Muscle layer of duodenum (tissue), 2 donors: ENCODE measurements around the gene PORCN.

ENCODE experiments used
- H3K27ac ChIP-seq: one replicate; pipeline ENCODE4 v1.7.0; 2013; ENCODE audit warnings: mild to moderate bottlenecking, low read length
- H3K27me3 ChIP-seq: one replicate; pipeline ENCODE4 v1.7.0; 2013; ENCODE audit warnings: low read depth, mild to moderate bottlenecking, control low read depth, low read length
- H3K36me3 ChIP-seq, 2 donors: one replicate each; pipeline ENCODE4 v1.7.0; 2013; ENCODE audit warnings: low read length in 2 of 2, control low read depth in 1 of 2, mild to moderate bottlenecking in 1 of 2; ENCODE audit not compliant: insufficient read depth in 2 of 2, control insufficient read depth in 1 of 2
- H3K4me1 ChIP-seq, 2 donors: one replicate each; pipeline ENCODE4 v1.7.0; 2013; ENCODE audit warnings: low read length in 2 of 2, mild to moderate bottlenecking in 2 of 2, control low read depth in 1 of 2, moderate library complexity in 1 of 2; ENCODE audit not compliant: insufficient read depth in 2 of 2, control insufficient read depth in 1 of 2
- H3K4me3 ChIP-seq, 2 donors: one replicate each; pipeline ENCODE4 v1.7.0; 2013; ENCODE audit warnings: low read length in 2 of 2, low read depth in 1 of 2, mild to moderate bottlenecking in 1 of 2
- H3K9me3 ChIP-seq, 2 donors: one replicate each; pipeline ENCODE4 v1.7.0; 2013; ENCODE audit warnings: low read length in 2 of 2, control low read depth in 1 of 2, mild to moderate bottlenecking in 1 of 2; ENCODE audit not compliant: control insufficient read depth in 1 of 2
- donor health status: healthy.

PORCN gene

DNA sequence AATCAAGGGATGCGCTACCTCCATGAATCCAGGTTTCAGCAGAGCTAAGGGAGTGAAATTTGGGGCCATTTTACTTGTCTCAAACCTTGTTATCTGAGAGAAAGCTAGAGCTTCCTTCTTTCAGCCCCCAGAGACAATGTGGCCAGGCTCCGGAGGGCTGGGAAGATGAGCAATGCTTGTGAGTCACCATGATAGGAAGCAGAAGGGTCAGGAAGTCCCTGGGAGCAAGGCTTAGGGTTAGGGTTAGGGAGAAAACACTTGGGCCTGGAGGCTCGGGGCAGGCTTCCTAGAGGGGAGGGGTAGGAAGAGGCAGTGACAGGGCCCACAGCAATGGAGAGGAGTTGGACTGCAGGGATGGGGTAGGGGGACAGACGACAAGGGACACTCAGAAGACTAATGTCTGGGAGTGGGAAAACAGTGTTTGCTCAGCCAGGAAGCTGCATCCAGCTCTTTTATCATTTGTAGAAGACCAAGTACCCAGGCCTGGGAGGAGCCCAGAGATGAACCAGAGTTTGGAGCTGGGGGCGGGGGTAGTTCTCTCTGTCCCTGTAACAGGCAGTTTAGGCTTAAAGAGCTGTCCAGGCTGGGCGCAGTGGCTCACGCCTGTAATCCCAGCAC, 16.4 kb upstream of the PORCN start:
- peaks cover 0 to under 1% of the 10 kb centered on the region in 2 donors for H3K36me3 ChIP-seq
- H3K27ac ChIP-seq = no peak overlapping the region
- H3K4me1 ChIP-seq = no peaks in the 10 kb centered on the region
- no peaks in the 10 kb centered on the region for H3K27me3 ChIP-seq
- no peak overlapping the region for H3K4me3 ChIP-seq
- H3K9me3 ChIP-seq = no peaks in the 10 kb centered on the region

DNA sequence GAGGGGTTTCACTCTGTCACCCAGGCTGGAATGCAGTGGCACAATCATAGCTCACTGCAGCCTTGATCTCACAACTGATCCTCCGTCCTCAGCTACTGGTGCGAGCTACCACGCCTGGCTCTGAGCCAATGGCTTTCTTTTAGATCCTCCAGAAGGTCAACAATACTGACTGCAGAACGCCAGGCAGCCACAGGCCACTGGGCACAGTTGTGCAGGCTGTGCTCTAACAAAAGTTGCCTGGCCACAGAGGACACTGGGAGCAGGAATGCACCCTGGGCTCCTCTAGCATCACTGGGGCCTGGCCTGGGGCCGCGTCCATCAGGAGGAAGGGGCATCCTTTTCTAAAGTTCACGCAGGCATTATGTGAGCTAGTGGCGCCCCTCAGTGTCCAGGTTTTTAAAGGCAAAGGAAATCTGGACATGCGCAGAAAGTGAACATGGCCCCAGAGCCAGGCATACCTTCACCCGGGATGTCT, 14.9 kb upstream of the PORCN start:
- Histone ChIP-seq H3K9me3 (no peaks in the 10 kb centered on the region), H3K4me1 (no peaks in the 10 kb centered on the region), H3K27ac (no peak overlapping the region), H3K4me3 (no peak overlapping the region), H3K27me3 (no peaks in the 10 kb centered on the region), H3K36me3 (no peaks in the 10 kb centered on the region)

DNA sequence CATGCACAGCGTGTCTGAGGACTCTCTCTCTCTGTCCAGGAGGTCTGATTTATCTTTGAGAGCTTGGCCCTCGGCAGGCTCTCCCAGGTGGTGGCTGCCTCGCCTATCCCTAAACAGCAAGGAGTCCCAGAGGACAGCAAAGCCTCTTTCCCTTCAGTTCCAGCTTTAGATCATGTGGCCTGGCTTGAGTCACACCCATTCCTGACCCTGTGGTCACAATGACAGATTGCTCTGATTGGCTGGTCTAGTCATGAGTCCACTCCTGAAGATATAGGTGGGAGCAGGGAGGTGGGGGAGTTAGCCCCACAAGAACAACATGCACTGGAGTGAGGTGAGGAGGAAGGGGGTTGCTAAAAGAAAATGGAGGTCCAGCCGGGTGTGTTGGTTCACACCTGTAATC, 12.1 kb upstream of the PORCN start:
- Histone ChIP-seq H3K4me3 (no peak overlapping the region), H3K27ac (no peak overlapping the region), H3K9me3 (no peaks in the 10 kb centered on the region), H3K4me1 (no peaks in the 10 kb centered on the region), H3K36me3 (no peaks in the 10 kb centered on the region), H3K27me3 (no peaks in the 10 kb centered on the region)

DNA sequence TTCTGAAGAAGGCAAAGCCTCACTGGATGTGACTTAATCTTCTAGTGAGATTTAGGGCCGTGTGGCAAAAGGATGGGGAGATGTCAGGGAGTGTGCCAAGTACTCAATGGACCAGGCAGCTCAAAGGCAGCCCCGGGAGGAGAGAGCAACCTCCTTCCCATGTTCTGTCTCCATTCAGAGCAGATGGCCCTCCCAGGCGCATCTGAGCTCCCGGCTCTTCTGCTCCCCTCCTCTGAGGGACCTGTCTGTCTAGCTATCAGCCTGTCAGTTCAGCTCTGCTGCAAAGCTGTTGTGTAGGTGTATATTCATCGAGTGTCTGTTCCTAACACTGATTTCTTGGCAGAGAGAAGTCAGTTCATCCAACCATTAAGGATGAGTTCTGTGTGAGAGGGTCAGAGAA, 10.9 kb upstream of the PORCN start:
- H3K27me3 ChIP-seq = no peaks in the 10 kb centered on the region
- H3K4me3 ChIP-seq = no peak overlapping the region
- no peak overlapping the region for H3K27ac ChIP-seq
- H3K36me3 ChIP-seq = no peaks in the 10 kb centered on the region
- no peaks in the 10 kb centered on the region for H3K9me3 ChIP-seq
- no peaks in the 10 kb centered on the region for H3K4me1 ChIP-seq

DNA sequence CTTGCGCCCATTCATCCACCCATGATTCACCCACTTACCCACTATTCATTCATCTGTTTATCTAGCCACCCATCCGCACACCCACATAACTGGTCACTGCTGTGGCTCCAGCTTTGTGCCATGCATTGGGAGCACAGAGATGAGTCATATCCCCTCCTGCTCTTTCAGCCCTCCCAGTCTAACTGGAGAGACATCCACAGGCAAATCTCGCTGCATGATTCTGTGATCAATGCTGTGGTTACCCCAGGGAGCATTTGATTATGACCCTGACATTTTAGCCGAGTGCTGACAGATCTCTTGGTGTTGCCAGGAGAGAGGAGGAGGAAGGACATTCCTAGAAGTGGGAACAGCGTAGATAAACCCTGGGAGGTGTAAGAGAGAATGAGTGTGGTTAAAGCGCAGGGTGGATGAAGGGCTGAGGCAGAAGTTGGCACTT, 10.4 kb upstream of the PORCN start:
- H3K27ac ChIP-seq = no peak overlapping the region
- no peak overlapping the region for H3K4me3 ChIP-seq
- no peaks in the 10 kb centered on the region for H3K9me3 ChIP-seq
- no peaks in the 10 kb centered on the region for H3K27me3 ChIP-seq
- H3K4me1 ChIP-seq = no peaks in the 10 kb centered on the region
- H3K36me3 ChIP-seq = no peaks in the 10 kb centered on the region

DNA sequence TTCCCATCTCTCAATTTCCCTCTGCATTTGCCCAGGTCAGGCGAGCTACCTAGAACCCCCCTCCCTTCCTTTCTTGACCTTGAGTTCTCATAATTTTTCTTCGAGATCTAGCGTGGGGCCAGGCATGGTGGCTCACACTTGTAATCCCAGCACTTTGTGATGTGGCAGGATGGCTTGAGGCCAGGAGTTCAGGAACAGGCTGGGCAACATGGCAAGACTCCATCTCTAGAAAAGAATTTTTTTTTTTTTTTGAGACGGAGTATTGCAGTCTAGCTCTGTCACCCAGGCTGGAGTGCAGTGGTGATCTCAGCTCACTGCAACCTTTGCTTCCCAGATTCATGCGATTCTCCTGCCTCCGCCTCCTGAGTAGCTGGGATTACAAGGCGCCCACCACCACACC, 4.5 kb upstream of the PORCN start:
- Histone ChIP-seq H3K4me3 (no peak overlapping the region), H3K4me1 (peaks cover 0 to under 1% of the 10 kb centered on the region in 2 donors), H3K36me3 (no peaks in the 10 kb centered on the region)

DNA sequence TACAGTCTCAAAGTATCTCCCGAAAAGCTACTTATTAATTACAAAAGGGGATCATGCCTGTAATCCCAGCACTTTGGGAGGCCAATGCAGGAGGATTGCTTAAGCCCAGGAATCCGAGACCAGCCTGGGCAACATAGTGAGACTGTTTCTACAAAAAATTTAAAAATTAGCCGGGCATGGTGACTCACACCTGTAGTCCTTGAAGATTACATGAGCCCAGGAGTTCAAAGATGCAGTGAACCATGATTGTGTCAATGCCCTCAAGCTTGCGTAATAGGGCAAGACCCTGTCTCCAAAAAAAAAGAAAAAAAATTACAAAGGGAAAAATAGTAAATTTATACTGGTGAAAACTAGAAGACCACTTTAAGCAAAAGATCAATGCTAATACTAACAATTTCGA, 3.3 kb upstream of the PORCN start:
- H3K4me1 ChIP-seq = peaks cover 0 to 8% of the 10 kb centered on the region in 2 donors
- H3K27ac ChIP-seq = no peak overlapping the region
- no peak overlapping the region for H3K4me3 ChIP-seq
- H3K27me3 ChIP-seq = no peaks in the 10 kb centered on the region
- H3K9me3 ChIP-seq = no peaks in the 10 kb centered on the region
- H3K36me3 ChIP-seq = no peaks in the 10 kb centered on the region

More for the DNA sequence above, 4.5 kb upstream of the PORCN start:
- Histone ChIP-seq H3K27me3 (no peaks in the 10 kb centered on the region), H3K27ac (no peak overlapping the region), H3K9me3 (no peaks in the 10 kb centered on the region)

DNA sequence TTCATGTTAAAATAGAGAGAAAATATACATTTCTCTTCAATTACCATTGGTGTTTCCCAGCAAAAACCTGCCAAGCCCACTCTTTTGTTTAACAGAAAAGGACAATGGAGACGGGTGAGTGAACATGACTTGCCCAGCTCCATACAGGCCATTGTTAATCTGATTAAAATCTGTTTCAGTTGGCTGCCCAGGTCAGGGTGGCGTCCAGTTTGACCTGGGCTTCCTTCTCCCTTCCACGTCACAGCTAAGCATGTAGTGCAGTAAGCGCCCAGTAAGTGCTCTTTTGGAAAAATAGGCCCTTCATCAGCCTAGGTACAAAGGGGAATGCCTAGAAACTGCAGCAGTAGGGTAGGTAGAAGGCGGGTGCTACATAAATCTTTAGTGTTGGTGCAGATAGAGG, 1.5 kb upstream of the PORCN start:
- H3K36me3 ChIP-seq = peaks cover 0 to 2% of the 10 kb centered on the region in 2 donors
- H3K4me1 ChIP-seq = peaks cover 0 to 8% of the 10 kb centered on the region in 2 donors
- no peak overlapping the region for H3K4me3 ChIP-seq
- H3K9me3 ChIP-seq = no peaks in the 10 kb centered on the region
- H3K27ac ChIP-seq = no peak overlapping the region
- H3K27me3 ChIP-seq = no peaks in the 10 kb centered on the region

DNA sequence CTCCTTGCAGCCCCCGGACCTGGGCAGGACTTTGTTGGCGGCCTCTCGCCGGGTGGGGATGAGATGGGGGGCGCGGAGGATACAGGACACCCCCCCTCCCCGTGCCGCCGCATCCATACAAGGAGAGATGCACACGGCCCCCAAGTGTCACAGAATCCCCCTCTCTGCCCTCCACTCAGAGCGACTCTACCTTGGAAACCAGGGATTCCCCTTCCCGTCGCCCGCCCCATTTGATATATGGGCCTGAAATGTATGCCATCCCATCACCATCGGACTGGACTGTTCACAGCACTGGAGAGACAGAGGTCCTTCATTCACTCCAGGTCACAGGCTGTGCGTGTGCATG, 426 bp downstream of the PORCN start:
- H3K4me3 ChIP-seq = peak overlapping the region; percentile 73 to 79
- no peaks in the 10 kb centered on the region for H3K27me3 ChIP-seq
- no peak overlapping the region for H3K27ac ChIP-seq
- H3K36me3 ChIP-seq = peaks cover 0 to 4% of the 10 kb centered on the region in 2 donors
- H3K9me3 ChIP-seq = no peaks in the 10 kb centered on the region
- peaks cover 0 to 8% of the 10 kb centered on the region in 2 donors for H3K4me1 ChIP-seq

DNA sequence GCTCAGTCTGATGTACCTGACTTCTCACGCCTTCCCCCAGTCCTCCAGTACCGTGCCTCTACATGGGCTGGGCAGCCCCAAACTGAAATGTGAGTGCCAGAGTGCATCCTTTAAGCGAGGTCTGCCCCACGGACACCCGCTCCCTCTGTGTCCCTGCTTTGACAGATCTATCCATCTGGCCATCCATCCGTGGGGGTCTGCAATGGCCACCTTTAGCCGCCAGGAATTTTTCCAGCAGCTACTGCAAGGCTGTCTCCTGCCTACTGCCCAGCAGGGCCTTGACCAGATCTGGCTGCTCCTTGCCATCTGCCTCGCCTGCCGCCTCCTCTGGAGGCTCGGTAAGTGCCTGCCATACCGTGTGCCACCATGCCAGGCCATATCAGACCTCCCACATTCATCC, 827 bp downstream of the PORCN start:
- H3K9me3 ChIP-seq = no peaks in the 10 kb centered on the region
- no peaks in the 10 kb centered on the region for H3K27me3 ChIP-seq
- peaks cover 0 to 7% of the 10 kb centered on the region in 2 donors for H3K36me3 ChIP-seq
- H3K4me1 ChIP-seq = peaks cover 0 to 8% of the 10 kb centered on the region in 2 donors
- no peak overlapping the region for H3K27ac ChIP-seq
- H3K4me3 ChIP-seq = peak overlapping the region; percentile 73 to 79

DNA sequence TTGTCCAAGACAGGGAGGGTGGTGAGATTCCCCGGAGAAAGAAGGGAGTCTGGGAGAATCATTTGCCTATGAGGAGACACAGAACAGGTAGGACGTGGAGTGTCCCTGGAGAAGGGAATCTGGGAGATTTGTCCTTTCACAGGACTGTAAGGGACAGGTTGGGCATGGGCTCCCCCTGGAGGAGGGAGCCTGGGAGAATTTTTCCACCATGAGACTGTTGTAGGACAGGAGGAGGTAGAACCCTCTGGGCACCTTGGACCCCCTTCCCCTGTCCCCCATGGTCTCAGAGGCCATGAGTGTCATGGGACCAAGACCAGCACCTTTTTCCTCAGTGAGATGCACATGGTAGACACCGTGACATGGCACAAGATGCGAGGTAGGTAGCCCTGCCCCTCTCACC, 2.8 kb downstream of the PORCN start:
- no peaks in the 10 kb centered on the region for H3K9me3 ChIP-seq
- H3K4me3 ChIP-seq = no peak overlapping the region
- no peak overlapping the region for H3K27ac ChIP-seq
- H3K4me1 ChIP-seq = peaks cover 0 to 8% of the 10 kb centered on the region in 2 donors
- no peaks in the 10 kb centered on the region for H3K27me3 ChIP-seq
- H3K36me3 ChIP-seq = peaks cover 0 to 14% of the 10 kb centered on the region in 2 donors

DNA sequence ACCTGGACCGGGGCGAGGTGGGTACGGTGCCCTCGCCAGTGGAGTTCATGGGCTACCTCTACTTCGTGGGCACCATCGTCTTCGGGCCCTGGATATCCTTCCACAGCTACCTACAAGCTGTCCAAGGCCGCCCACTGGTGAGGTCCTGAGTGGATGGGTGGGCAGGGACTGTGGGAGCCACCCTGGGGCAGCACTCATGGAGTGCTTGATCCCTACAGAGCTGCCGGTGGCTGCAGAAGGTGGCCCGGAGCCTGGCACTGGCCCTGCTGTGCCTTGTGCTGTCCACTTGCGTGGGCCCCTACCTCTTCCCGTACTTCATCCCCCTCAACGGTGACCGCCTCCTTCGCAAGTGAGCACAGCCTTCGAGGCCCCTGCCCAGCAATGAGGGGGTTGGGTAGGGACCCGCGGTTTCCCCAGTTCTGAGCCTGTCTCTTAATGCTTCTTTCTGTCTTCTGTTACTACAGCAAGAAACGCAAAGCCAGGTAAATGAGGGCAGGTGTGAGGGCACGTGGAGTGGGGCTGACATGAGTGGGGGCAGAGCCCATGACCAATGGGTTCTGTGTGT, 3.7 kb downstream of the PORCN start:
- Histone ChIP-seq H3K27ac (no peak overlapping the region), H3K9me3 (no peaks in the 10 kb centered on the region), H3K4me3 (no peak overlapping the region), H3K4me1 (peaks cover 0 to 8% of the 10 kb centered on the region in 2 donors), H3K36me3 (peaks cover 0 to 14% of the 10 kb centered on the region in 2 donors), H3K27me3 (no peaks in the 10 kb centered on the region)
